HG02642 (cell line): ENCODE data around the gene UBE2D2.

Experiments used
- ATAC-seq: cut with Tn5 transposase; IDR thresholded peaks from one replicate; pipeline ENCODE4 v1.9.1; 2021; ENCODE audit warnings: mild to moderate bottlenecking; ENCODE audit not compliant: unreplicated experiment, poor library complexity

The UBE2D2 gene

GRCh38 chr5:139669662-139670368 lies 108.7 kb downstream of the UBE2D2 start:
- peak; percentile 35 for ATAC-seq

- peak; percentile 49 for ATAC-seq
Observed at GRCh38 chr5:139670369-139671095, 109.4 kb downstream of the UBE2D2 start.

GRCh38 chr5:139671096-139671841 lies 110.1 kb downstream of the UBE2D2 start:
- ATAC-seq: peak; percentile 14

- no peak for ATAC-seq
Observed at GRCh38 chr5:139675213-139675612, 114.1 kb downstream of the UBE2D2 start.

GRCh38 chr5:139675825-139676224 lies 114.7 kb downstream of the UBE2D2 start:
- no peak for ATAC-seq

DNA sequence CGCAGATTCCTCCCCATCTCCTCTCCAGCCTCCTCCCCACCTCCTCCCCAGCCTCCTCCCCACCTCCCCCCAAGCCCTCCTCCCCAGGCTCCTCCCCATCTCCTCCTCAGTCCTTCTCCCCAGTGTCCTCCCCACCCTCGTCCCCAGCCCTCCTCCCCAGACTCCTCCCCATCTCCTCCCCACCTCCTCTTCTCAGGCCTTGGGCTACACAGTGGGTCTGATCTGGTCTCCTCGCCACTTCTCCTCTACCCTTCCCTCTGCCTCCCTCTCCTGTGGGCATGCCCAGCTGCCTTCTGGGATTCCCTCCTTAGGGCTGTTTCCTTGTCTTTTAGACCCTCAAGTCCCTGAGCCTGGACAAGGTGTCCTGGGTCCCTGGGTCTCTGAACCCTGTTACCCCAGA lies 115.3 kb downstream of the UBE2D2 start:
- ATAC-seq: no peak

DNA sequence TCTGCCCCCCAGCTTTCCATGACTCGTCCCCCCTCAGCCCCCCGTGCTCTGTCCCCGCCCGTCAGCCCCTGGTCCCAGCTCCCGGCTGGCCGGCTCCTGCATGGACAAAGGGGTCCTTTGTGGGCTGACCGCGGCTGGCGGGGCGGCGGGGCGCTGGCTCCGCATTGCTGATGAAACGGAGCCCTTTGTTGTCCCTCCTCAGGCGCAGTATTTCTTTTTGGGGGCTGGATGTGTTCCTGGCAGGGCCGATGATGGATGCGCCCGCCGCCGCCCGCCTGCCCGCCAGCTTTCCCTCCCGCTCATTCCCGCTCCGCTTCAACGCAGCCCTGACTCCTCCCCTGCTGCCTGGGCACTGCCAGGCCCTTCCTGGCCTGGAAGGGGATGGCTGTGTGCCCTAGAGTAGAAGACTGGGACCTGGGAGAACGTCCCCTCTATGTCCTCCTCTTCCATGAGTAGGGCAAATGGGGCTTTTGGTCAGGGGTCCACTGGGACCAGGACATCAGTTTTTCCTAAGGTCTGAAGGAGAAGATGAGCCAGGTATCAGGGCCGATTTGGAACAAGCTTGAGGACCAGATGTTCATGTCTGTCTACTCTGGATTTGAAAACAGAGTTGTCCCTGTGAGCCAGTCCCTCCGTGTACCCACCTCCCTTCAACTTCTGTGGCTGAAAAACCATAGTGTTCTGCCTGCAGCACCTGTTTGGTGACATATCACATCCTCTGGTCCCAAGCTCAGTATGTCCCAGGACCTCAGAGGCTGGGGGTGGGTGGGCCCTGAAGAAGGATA lies 116.0 kb downstream of the UBE2D2 start:
- ATAC-seq: no peak
